ENCODE results near the gene GGCX.

The GGCX gene

DNA sequence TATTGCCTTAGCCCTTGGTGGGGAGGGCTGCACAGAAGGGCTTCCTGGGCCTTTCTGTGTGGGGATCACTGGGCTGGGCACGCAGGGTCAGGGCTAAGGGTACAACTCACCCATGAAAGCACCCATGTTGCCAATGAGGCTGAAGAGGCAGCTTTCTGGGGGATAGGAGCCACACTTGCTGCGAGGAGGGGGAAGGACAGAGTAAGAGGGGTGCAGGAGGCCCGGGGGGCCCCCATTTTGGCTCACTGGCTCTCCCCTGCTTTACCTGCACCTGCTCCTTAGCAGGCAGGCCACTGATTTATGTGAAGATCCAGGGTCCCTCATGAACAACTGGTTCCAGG lies 38.9 kb upstream of the GGCX start:
- Histone ChIP-seq H3K27me3 (replicated peaks; ENCODE audit: insufficient read depth, low read length) (no peaks in the 10 kb centered on the region), H3K4me2 (ENCODE audit: low read depth, low read length) (no peak overlapping the region), H3K36me3 (replicated peaks; ENCODE audit: insufficient read depth, low read length) (no peaks in the 10 kb centered on the region), H3F3A (ENCODE audit: insufficient read depth, low read length) (0 out of 2 replicates have a peak, but pooled peaks cover 10% of the 10 kb centered on the region), H3K9me2 (replicated peaks; ENCODE audit: insufficient read depth, low read length) (no peaks in the 10 kb centered on the region), H3K4me1 (ENCODE audit: low read length) (peaks cover 10% of the 10 kb centered on the region), H3K9me3 (replicated peaks; ENCODE audit: insufficient read depth, low read length) (no peaks in the 10 kb centered on the region), H3K9ac (ENCODE audit: low read length) (no peak overlapping the region), H3K79me2 (ENCODE audit: low read length) (peaks cover 21% of the 10 kb centered on the region), H3K4me3 (ENCODE audit: low read length) (no peak overlapping the region), H2AFZ (ENCODE audit: low read length) (no peak overlapping the region), H3K27ac (ENCODE audit: low read length) (no peak overlapping the region), H4K20me1 (ENCODE audit: insufficient read depth, low read length) (no peaks in the 10 kb centered on the region)
- DNase-seq = no peak
- TF ChIP-seq EZH2 (optimal IDR thresholded peaks at IDR 0.05; ENCODE audit: low read depth, low read length) (no peak), EZH2phosphoT487 (IDR thresholded peaks at IDR 0.05; ENCODE audit: low read length) (no peak)
- TF ChIP-seq, protein P1, sequence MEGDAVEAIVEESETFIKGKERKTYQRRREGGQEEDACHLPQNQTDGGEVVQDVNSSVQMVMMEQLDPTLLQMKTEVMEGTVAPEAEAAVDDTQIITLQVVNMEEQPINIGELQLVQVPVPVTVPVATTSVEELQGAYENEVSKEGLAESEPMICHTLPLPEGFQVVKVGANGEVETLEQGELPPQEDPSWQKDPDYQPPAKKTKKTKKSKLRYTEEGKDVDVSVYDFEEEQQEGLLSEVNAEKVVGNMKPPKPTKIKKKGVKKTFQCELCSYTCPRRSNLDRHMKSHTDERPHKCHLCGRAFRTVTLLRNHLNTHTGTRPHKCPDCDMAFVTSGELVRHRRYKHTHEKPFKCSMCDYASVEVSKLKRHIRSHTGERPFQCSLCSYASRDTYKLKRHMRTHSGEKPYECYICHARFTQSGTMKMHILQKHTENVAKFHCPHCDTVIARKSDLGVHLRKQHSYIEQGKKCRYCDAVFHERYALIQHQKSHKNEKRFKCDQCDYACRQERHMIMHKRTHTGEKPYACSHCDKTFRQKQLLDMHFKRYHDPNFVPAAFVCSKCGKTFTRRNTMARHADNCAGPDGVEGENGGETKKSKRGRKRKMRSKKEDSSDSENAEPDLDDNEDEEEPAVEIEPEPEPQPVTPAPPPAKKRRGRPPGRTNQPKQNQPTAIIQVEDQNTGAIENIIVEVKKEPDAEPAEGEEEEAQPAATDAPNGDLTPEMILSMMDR (IDR thresholded peaks at IDR 0.05; ENCODE audit: low read length) = no peak

DNA sequence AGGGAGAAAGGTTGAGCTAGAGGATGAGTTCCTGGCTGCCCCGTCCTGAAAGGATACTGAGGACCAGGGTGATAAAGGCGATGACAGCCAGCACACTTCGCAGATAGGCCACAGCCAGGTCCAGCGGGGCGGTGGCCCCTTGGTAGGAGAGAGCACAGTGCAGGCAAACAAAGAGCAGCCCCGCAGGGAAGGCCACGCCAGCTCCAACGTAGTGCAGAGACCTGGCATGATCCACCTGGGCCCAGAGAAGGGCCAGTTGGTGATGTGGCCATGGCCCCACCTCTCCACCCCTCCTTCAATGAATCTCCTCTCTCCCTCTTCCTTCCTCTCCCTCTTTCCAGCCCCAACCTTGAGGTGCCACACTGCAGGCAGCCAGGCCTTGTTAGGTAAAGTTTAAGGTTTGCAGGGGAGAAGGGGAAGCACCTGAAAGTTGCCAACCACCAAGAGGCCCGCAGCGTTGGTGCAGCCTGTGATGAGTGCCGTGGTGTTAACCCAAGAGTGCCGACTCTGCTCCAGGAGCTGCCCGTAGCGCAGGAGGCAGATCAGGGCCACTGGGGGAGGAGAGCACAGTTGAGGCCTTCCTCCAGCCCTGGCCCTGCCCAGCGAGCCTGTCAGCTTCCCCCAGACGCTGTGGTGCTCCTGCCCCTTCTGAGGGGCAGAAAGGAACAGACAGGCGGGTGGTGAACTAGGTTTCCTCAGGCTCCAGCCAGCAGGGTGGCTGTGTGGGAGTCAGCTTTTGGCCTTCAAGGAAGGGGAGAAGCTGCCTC lies 38.4 kb upstream of the GGCX start:
- DNase-seq = no peak
- 0 out of 2 replicates have a peak, but pooled peaks cover 10% of the 10 kb centered on the region for H3F3A ChIP-seq (ENCODE audit: insufficient read depth, low read length)
- H3K9me3 ChIP-seq (replicated peaks; ENCODE audit: insufficient read depth, low read length) = no peaks in the 10 kb centered on the region
- H3K4me1 ChIP-seq (ENCODE audit: low read length) = peaks cover 10% of the 10 kb centered on the region
- no peak overlapping the region for H3K27ac ChIP-seq (ENCODE audit: low read length)
- no peaks in the 10 kb centered on the region for H3K36me3 ChIP-seq (replicated peaks; ENCODE audit: insufficient read depth, low read length)
- TF ChIP-seq EZH2phosphoT487 (IDR thresholded peaks at IDR 0.05; ENCODE audit: low read length) (no peak), EZH2 (optimal IDR thresholded peaks at IDR 0.05; ENCODE audit: low read depth, low read length) (no peak)
- TF ChIP-seq, protein P1 (IDR thresholded peaks at IDR 0.05; ENCODE audit: low read length) = no peak
- H3K9ac ChIP-seq (ENCODE audit: low read length) = no peak overlapping the region
- peaks cover 21% of the 10 kb centered on the region for H3K79me2 ChIP-seq (ENCODE audit: low read length)
- H4K20me1 ChIP-seq (ENCODE audit: insufficient read depth, low read length) = no peaks in the 10 kb centered on the region
- no peak overlapping the region for H3K4me2 ChIP-seq (ENCODE audit: low read depth, low read length)
- no peaks in the 10 kb centered on the region for H3K9me2 ChIP-seq (replicated peaks; ENCODE audit: insufficient read depth, low read length)
- H2AFZ ChIP-seq (ENCODE audit: low read length) = no peak overlapping the region
- H3K4me3 ChIP-seq (ENCODE audit: low read length) = no peak overlapping the region
- H3K27me3 ChIP-seq (replicated peaks; ENCODE audit: insufficient read depth, low read length) = no peaks in the 10 kb centered on the region

DNA sequence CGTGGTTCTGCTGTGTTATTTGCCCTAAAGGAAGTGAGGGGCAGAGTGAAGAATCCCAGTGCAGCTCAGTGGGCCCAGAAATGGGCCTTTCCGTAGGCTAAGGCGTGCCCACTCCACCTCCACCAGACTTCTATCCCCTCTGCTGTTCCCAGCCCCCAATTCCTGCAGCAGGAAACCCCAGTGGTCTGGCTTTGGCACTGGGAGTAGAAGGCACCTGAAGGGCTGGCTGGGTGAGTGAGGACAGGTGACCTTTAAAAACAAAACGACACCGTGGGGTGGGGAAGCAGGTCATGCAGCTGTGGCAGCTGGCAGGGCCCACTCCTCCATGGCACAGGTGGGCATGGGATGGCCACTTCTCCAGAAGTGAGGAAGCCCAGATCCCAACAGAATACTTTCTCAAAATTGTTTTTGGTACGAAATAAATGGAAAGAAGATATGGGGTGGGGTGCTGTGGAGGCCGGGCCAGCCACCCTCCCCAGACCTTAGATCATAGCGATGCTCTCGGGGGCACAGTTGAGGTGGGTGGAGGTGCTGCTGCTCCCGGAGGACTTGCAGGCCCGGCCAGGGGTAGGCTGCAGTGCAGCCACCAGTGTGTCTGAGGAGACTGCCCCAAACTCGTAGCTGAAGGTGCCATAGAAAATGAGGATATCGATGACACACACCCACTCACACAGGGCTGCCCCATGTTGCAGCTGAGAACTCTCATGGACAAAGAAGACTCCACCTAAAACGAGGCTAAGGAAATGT lies 37.5 kb upstream of the GGCX start:
- no peak overlapping the region for H3K27ac ChIP-seq (ENCODE audit: low read length)
- H3K4me1 ChIP-seq (ENCODE audit: low read length) = peaks cover 10% of the 10 kb centered on the region
- H4K20me1 ChIP-seq (ENCODE audit: insufficient read depth, low read length) = no peaks in the 10 kb centered on the region
- TF ChIP-seq, protein P1 (IDR thresholded peaks at IDR 0.05; ENCODE audit: low read length) = no peak
- TF ChIP-seq EZH2 (optimal IDR thresholded peaks at IDR 0.05; ENCODE audit: low read depth, low read length) (no peak), EZH2phosphoT487 (IDR thresholded peaks at IDR 0.05; ENCODE audit: low read length) (no peak)
- no peaks in the 10 kb centered on the region for H3K36me3 ChIP-seq (replicated peaks; ENCODE audit: insufficient read depth, low read length)
- H2AFZ ChIP-seq (ENCODE audit: low read length) = no peak overlapping the region
- DNase-seq = no peak
- no peaks in the 10 kb centered on the region for H3K9me2 ChIP-seq (replicated peaks; ENCODE audit: insufficient read depth, low read length)
- no peak overlapping the region for H3K9ac ChIP-seq (ENCODE audit: low read length)
- H3K4me3 ChIP-seq (ENCODE audit: low read length) = no peak overlapping the region
- H3K79me2 ChIP-seq (ENCODE audit: low read length) = peaks cover 21% of the 10 kb centered on the region
- no peaks in the 10 kb centered on the region for H3K27me3 ChIP-seq (replicated peaks; ENCODE audit: insufficient read depth, low read length)
- no peaks in the 10 kb centered on the region for H3K9me3 ChIP-seq (replicated peaks; ENCODE audit: insufficient read depth, low read length)
- H3K4me2 ChIP-seq (ENCODE audit: low read depth, low read length) = no peak overlapping the region
- 0 out of 2 replicates have a peak, but pooled peaks cover 10% of the 10 kb centered on the region for H3F3A ChIP-seq (ENCODE audit: insufficient read depth, low read length)
